B cell (primary cell): ENCODE data around the gene ENC1. TPM values are rescaled to one million over a fixed set of nuclear protein-coding genes. Genes with fewer than 3 reads are reported as not detected.
A peak's percentile ranks its signal among the peaks of the same experiment; 100 is the strongest.

Source experiments
- ATAC-seq: fragments of 200-7000 bp; cut with Tn5 transposase; one replicate; pipeline ENCODE4 v1.10.0; 2021; ENCODE audit warnings: low read depth, mild to moderate bottlenecking, moderate number of reproducible peaks, moderate library complexity
- CTCF ChIA-PET: fragments of 350-600 bp; sonication (Branson Sonifier 250); formaldehyde crosslinking; loops from one replicate; lab custom pipeline; 2021; ENCODE audit warnings: antibody characterized with exemption, inconsistent platforms; lab: Charles Lee
- POLR2A ChIA-PET: fragments of 350-600 bp; sonication (Branson Sonifier 250); formaldehyde crosslinking; loops from one replicate; lab custom pipeline; 2021; ENCODE audit warnings: antibody characterized with exemption; lab: Charles Lee
- DNase-seq: peaks from one replicate; pipeline ENCODE4 v3.0.0; 2013
- H2AFZ ChIP-seq: 2 replicates; pipeline ENCODE4 v1.6.1; 2012; ENCODE audit warnings: mild to moderate bottlenecking, low read depth, low read length; ENCODE audit not compliant: insufficient read depth, poor library complexity, severe bottlenecking
- H3K27ac ChIP-seq, 2 donors: 1 replicate in 1 of 2; 2 replicates in 1 of 2; pipeline ENCODE4 v1.5.1; 2012 to 2013; ENCODE audit warnings: low read length in 2 of 2, mild to moderate bottlenecking in 2 of 2, moderate library complexity in 1 of 2
- H3K27me3 ChIP-seq, 4 experiments: fragments of 200-600 bp in 1 of 4; sonication (generic) in 1 of 4; replicated peaks in 1 of 4; 1 replicate in 2 of 4; 2 replicates in 2 of 4; pipeline versions ENCODE4 v1.6.1 to v1.7.0; 2013 to 2016; ENCODE audit warnings: low read length in 3 of 4, mild to moderate bottlenecking in 2 of 4, mixed read lengths in 1 of 4, moderate library complexity in 1 of 4; ENCODE audit not compliant: insufficient read depth in 4 of 4, control insufficient read depth in 3 of 4; ENCODE audit errors: control extremely low read depth in 1 of 4
- H3K36me3 ChIP-seq, 2 experiments: replicated peaks in 1 of 2; 1 replicate in 1 of 2; 2 replicates in 1 of 2; pipeline versions ENCODE4 v1.6.1 to v1.7.1; 2013; ENCODE audit warnings: low read length in 1 of 2; ENCODE audit not compliant: insufficient read depth in 2 of 2, control insufficient read depth in 1 of 2; ENCODE audit errors: control extremely low read depth in 1 of 2, extremely low read depth in 1 of 2
- H3K4me1 ChIP-seq, 2 donors: fragments of 200-600 bp in 1 of 2; sonication (generic) in 1 of 2; 1 replicate in 1 of 2; 2 replicates in 1 of 2; pipeline versions ENCODE4 v1.5.1 to v1.6.1; 2013 to 2017; ENCODE audit warnings: low read length in 2 of 2; ENCODE audit not compliant: control insufficient read depth in 2 of 2, insufficient read depth in 2 of 2
- H3K4me2 ChIP-seq: replicated peaks from 2 replicates; pipeline ENCODE3; 2012; ENCODE audit warnings: mild to moderate bottlenecking, low read depth, low read length; ENCODE audit not compliant: poor library complexity, severe bottlenecking
- H3K4me3 ChIP-seq, 5 experiments: fragments of 200-600 bp in 1 of 5; sonication (generic) in 1 of 5; 1 replicate in 3 of 5; 2 replicates in 2 of 5; pipeline versions ENCODE4 v1.5.1 to v1.7.0; 2011 to 2016; ENCODE audit warnings: low read length in 4 of 5, mild to moderate bottlenecking in 4 of 5, low read depth in 2 of 5, control low read depth in 1 of 5, moderate library complexity in 1 of 5; ENCODE audit not compliant: insufficient read depth in 1 of 5; ENCODE audit errors: control extremely low read depth in 1 of 5, extremely low read depth in 1 of 5
- H3K79me2 ChIP-seq: fragments of 200-600 bp; sonication (generic); one replicate; pipeline ENCODE4 v1.6.0; 2016; ENCODE audit warnings: low read length; ENCODE audit not compliant: control insufficient read depth, insufficient read depth
- H3K9ac ChIP-seq: fragments of 200-600 bp; sonication (generic); 2 replicates; pipeline ENCODE4 v1.6.1; 2017; ENCODE audit warnings: mild to moderate bottlenecking, low read length, moderate library complexity
- H3K9me3 ChIP-seq, 3 donors: one replicate each; pipeline versions ENCODE4 v1.6.1 to v1.7.1; 2013; ENCODE audit warnings: low read length in 2 of 3; ENCODE audit not compliant: control insufficient read depth in 2 of 3, insufficient read depth in 1 of 3; ENCODE audit errors: control extremely low read depth in 1 of 3
- H4K20me1 ChIP-seq: 2 replicates; pipeline ENCODE4 v1.6.0; 2012; ENCODE audit warnings: mild to moderate bottlenecking, low read length; ENCODE audit not compliant: insufficient read depth, control insufficient read depth, poor library complexity, severe bottlenecking
- H3K27ac Mint-ChIP-seq: one replicate; pipeline ENCODE4 v1.8.0; 2021; ENCODE audit warnings: mixed read lengths
- H3K27me3 Mint-ChIP-seq: one replicate; pipeline ENCODE4 v1.8.0; 2021; ENCODE audit warnings: mixed read lengths
- H3K4me1 Mint-ChIP-seq: one replicate; pipeline ENCODE4 v1.8.0; 2021; ENCODE audit warnings: mixed read lengths
- H3K4me3 Mint-ChIP-seq: one replicate; pipeline ENCODE4 v1.8.0; 2021; ENCODE audit warnings: mixed read lengths
- H3K9me3 Mint-ChIP-seq: one replicate; pipeline ENCODE4 v1.8.0; 2022; ENCODE audit warnings: mixed read lengths; ENCODE audit not compliant: insufficient read depth
- EZH2 ChIP-seq: IDR thresholded peaks from 2 replicates; pipeline ENCODE4 v1.6.1; 2012; ENCODE audit warnings: borderline replicate concordance, low read depth, mild to moderate bottlenecking, moderate library complexity, low read length; ENCODE audit not compliant: insufficient read depth, poor library complexity, severe bottlenecking
- WGBS: methylation state at CpG from one replicate; pipeline ENCODE4 v1.1.5; 2013; ENCODE audit warnings: missing lambda C conversion rate; ENCODE audit not compliant: insufficient coverage; 5-methylcytosine and 5-hydroxymethylcytosine counted together
- intact Hi-C: fragments of 100-400 bp; cut with micrococcal nuclease; formaldehyde crosslinking; loops from one replicate; pipeline ENCODE4 v1.10.0; 2022
- polyA plus RNA-seq: library from polyadenylated mRNA; depleted of rRNA; stranded (reverse); fragments of >200 nt; gene quantifications from 2 replicates; pipeline ENCODE4 v1.2.3, GENCODE V29; 2012
- total RNA-seq, 2 donors: library from RNA; stranded (reverse); fragments of 120-200 nt in 1 of 2; gene quantifications; 1 replicate in 1 of 2; 2 replicates in 1 of 2; pipeline versions ENCODE4 v1.2.3 to v1.2.4, GENCODE V29; 2013 to 2022
- TF ChIP-seq, protein P1 (sequence below): fragments of 200-600 bp; IDR thresholded peaks from one replicate; pipeline ENCODE4 v1.8.0; 2022; ENCODE audit warnings: antibody characterized with exemption, mild to moderate bottlenecking

ENC1 gene
- total and polyA plus RNA-seq, 2 donors (not counting 1 experiment from before 2014, with no cell fraction given) = 7.2 to 14.6 TPM

DNA sequence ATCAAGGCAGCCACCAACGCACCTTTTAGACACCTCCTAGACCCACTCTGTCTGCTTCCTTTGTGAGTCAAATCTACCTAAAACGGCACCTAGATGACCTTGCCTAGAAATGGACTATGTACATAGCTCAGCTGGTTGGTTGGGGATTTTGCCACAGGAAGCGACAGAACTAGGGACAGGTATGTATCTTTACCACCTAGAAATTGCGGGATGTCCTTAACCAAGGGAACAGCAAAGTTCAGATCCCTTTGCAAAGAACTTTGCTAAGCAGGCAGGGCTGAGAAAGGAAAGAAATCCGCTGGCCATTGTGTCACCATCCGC, 2.0 kb upstream of the ENC1 start:
- Histone ChIP-seq H3K4me1 (peaks cover 20 to 32% of the 10 kb centered on the region in 2 donors), H3K27ac (no peak overlapping the region), H3K9ac (no peak overlapping the region), H3K79me2 (peaks cover 21% of the 10 kb centered on the region), H3K4me3 (no peak overlapping the region), H3K27me3 (no peaks in the 10 kb centered on the region), H2AFZ (peak overlapping the region; percentile 87), H3K4me2 (no peak overlapping the region), H4K20me1 (peaks cover 3% of the 10 kb centered on the region), H3K36me3 (no peaks in the 10 kb centered on the region), H3K9me3 (no peaks in the 10 kb centered on the region)
- TF ChIP-seq, protein P1, sequence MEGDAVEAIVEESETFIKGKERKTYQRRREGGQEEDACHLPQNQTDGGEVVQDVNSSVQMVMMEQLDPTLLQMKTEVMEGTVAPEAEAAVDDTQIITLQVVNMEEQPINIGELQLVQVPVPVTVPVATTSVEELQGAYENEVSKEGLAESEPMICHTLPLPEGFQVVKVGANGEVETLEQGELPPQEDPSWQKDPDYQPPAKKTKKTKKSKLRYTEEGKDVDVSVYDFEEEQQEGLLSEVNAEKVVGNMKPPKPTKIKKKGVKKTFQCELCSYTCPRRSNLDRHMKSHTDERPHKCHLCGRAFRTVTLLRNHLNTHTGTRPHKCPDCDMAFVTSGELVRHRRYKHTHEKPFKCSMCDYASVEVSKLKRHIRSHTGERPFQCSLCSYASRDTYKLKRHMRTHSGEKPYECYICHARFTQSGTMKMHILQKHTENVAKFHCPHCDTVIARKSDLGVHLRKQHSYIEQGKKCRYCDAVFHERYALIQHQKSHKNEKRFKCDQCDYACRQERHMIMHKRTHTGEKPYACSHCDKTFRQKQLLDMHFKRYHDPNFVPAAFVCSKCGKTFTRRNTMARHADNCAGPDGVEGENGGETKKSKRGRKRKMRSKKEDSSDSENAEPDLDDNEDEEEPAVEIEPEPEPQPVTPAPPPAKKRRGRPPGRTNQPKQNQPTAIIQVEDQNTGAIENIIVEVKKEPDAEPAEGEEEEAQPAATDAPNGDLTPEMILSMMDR = no peak
- TF ChIP-seq EZH2 = no peak
- POLR2A ChIA-PET = no interaction called here
- WGBS = 95% methylated on average over 2 of the region's 6 CpGs
- Mint-ChIP-seq H3K4me1 (peaks cover 21% of the 10 kb centered on the region), H3K9me3 (no peaks in the 10 kb centered on the region), H3K27ac (no peak overlapping the region), H3K27me3 (peaks cover 5% of the 10 kb centered on the region), H3K4me3 (peak overlapping the region; percentile 87)
- intact Hi-C loops = loop anchor here (1.0 to 10.0 kb wide), 5 partner anchors 247 to 1825 kb away; partner anchors contain the start of genes ANKRA2, TNPO1 and UTP15
- ATAC-seq (no peak), DNase-seq (no peak)
- CTCF ChIA-PET = interaction anchor here (0.8 to 8.4 kb wide), 5 partner anchors 9 to 739 kb away, joined by 3 to 86 read pairs (median 6); no protein-coding TSS in a partner anchor

DNA sequence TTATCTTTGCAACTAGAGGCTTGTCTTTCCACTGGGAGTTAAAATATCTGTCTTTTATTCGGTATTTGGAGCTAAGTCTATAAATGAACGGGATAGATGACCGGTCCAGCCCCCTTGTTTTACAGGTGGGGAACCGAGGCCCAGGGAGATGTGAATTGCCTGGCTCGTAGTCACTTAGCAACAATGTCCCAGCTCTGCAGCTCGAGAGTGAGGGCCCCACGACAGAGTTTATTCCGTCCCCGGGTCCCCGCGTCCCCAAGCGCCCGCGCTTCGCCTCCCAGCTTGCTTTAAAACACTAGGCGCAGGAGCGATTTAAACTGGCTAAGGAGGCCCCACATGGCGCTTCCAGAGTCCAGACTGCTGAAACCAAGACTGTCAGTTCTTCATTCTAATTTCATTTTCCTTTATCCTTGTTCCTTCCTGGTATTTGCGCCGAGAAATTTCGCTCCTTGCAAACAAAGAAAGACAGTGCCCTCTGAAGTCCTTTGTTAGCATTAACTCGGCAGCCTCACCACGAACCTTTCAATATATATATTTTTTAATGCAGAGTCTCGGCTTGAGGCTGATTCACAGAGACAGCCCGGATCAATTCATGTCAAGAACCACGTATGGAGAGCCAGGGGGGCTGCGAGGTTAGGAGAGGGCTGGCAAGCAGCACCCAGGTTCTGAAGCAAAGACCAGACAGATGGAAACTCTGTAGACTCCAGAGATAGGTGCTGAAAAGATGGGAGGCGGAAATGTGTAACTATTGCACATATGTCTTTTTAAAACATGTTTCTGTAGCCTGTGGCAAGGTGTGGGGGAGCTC, 1.4 kb upstream of the ENC1 start:
- WGBS = under 1% methylated on average over 22 of the region's 28 CpGs
- Histone ChIP-seq H3K4me2 (peak overlapping the region; percentile 95), H3K27ac (peak overlapping the region in 1 of 2 donors; percentile 18), H2AFZ (peak overlapping the region; percentile 87), H3K27me3 (no peaks in the 10 kb centered on the region), H4K20me1 (peaks cover 3% of the 10 kb centered on the region), H3K36me3 (no peaks in the 10 kb centered on the region), H3K9ac (peak overlapping the region; percentile 85), H3K9me3 (no peaks in the 10 kb centered on the region), H3K79me2 (peaks cover 27% of the 10 kb centered on the region), H3K4me3 (peak overlapping the region; percentile 74 to 88 (median 82)), H3K4me1 (peaks cover 20 to 32% of the 10 kb centered on the region in 2 donors)
- ChIA-PET POLR2A (no interaction called here), CTCF (interaction anchor here (0.7 to 8.4 kb wide), 11 partner anchors 9 to 739 kb away, joined by 3 to 86 read pairs (median 4); partner anchors contain the start of genes GFM2 and NSA2)
- peak overlapping the region; percentile 64 for H3K27ac Mint-ChIP-seq
- DNase-seq (peak; percentile 65), ATAC-seq (no peak)
- H3K9me3 Mint-ChIP-seq = no peaks in the 10 kb centered on the region
- intact Hi-C loops = loop anchor here (1.0 to 10.0 kb wide), 6 partner anchors 43 to 1825 kb away; partner anchors contain the start of genes ANKRA2, HEXB, TNPO1 and UTP15
- peaks cover 21% of the 10 kb centered on the region for H3K4me1 Mint-ChIP-seq
- TF ChIP-seq EZH2 = no peak
- TF ChIP-seq, protein P1 = peak; percentile 33
- peak overlapping the region; percentile 87 for H3K4me3 Mint-ChIP-seq
- H3K27me3 Mint-ChIP-seq = peaks cover 3% of the 10 kb centered on the region
